Left renal pelvis (tissue), 4 donors: ENCODE measurements around the gene CD200R1L. TPM values are rescaled to one million over a fixed set of nuclear protein-coding genes. Genes with fewer than 3 reads are reported as not detected.
"Not testable (repeated sequence)": the region's sequence is repeated elsewhere in the genome, so short reads cannot be mapped to it uniquely, and the experiment has no call there.

Experiments
- DNase-seq, 4 donors: peaks; one replicate each; pipeline ENCODE4 v3.0.0-alpha.2; 2013; ENCODE audit warnings: low read depth in 4 of 4, low spot score in 3 of 4
- polyA plus RNA-seq, 4 donors: library from polyadenylated mRNA; unstranded; fragments of 120-200 nt; gene quantifications; one replicate each; pipeline ENCODE4 v1.2.1, GENCODE V29; 2013; ENCODE audit not compliant: insufficient read length in 4 of 4

Gene CD200R1L, protein sequence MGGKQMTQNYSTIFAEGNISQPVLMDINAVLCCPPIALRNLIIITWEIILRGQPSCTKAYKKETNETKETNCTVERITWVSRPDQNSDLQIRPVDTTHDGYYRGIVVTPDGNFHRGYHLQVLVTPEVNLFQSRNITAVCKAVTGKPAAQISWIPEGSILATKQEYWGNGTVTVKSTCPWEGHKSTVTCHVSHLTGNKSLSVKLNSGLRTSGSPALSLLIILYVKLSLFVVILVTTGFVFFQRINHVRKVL
- polyA plus RNA-seq = not detected

DNA sequence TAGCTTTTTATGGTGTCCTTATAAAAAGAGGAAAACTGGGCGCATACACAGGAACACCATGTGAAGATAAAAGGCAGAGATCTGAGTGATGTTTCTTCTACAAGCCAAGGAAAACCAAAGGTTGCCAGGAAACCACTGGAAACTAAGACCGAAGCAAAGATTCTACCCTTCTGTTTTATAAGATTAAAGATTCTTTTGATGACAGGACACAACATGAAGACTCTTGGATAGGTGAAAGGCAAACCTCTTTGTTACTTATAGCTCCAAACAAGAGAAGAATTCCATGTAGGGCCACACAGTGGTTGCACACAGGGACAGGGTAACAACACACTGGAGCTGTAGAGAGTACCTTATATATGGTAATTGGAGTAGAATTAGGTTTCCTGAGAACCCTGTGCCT lies at the start of gene CD200R1L:
TSS of gene CD200R1L (minus strand) at position 101 of the 400 bp plus-strand sequence. CDS start 17,497 bp downstream, outside the sequence.
- DNase-seq = no peak

DNA sequence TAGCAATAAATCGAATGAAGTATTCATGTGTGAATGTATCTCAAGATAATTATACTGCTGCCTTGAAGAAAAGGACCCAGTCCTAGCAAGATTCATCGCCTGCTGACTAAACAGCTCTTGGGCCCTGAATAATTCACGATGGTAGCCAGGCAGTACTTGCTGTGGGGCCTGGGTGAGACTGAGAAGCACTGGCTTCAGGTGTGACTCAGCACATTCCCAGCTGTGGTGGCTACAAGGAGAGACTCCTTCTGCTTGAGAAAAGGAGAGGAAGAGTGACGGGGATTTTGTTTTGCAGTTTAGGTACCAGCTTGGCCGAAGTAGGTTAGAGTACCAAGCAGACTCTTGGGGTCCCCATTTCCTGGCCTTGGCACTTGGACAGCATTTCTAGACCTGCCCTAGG lies 47.6 kb upstream of the CD200R1L start:
- DNase-seq = no peak

DNA sequence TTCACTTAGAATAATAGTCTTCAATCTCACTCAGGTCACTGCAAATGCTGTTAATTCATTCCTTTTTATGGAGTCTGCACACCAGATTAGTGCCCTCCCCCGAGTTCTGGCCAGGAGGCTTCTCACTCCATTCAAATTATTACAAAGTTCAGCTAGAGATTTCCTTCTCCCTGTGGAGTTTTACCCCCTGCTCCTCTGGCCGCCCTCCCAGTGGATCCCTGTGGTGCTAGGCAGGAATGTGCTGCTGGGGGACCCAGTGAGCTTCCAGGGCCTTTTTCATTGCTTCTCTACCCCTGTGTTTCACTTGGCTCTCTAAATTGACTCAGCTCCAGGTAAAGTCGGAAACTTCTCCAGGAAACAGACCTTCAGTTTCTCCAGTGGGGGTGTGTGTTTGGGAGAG lies 42.7 kb upstream of the CD200R1L start:
- no peak for DNase-seq

GRCh38 chr3:112888381-112889085 lies 41.9 kb upstream of the CD200R1L start:
- DNase-seq = no peak

GRCh38 chr3:112884678-112885290 lies 38.1 kb upstream of the CD200R1L start:
- no peak for DNase-seq

GRCh38 chr3:112881891-112882290 lies 35.2 kb upstream of the CD200R1L start:
- DNase-seq = no peak

DNA sequence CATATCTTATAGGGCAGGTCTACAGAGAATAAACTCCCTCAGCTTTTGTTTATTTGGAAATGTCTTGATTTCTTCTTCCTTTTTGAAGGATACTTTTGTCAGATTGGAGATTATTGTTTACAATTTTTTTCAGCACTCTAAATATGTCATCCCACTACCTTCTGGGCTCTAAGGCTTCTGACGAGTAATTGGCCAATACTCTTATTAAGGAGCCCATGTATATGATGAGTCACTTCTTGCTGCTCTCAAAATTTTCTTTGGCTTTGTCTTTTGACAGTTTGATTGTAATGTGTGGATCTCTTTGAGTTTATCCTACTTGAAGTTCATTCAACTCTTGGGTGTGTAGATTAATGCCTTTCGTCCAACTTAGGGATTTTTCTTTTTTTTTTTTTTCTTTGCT lies 28.9 kb upstream of the CD200R1L start:
- DNase-seq = no peak

GRCh38 chr3:112874725-112875124 lies 28.1 kb upstream of the CD200R1L start:
- DNase-seq = no peak

GRCh38 chr3:112873632-112874031 lies 27.0 kb upstream of the CD200R1L start:
- DNase-seq = no peak

DNA sequence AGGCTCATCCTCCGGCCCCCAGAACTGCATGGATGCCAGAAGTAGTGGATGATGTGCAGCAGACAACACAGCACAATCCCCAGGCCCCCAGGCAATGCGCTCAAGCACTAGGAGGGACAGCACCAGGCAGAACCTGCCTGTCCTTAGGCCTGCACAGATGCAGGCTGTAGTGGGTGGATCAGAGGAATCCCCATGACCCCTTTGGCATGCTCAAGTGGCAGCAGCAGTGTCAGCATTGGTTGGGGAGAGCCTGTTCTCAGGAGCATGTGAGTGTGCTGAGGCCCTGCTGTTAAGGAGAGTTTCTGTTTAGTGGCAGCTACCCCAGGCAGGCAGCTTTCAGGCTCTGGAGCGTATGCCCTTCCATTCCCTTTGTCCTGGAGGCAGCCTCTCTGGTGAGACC lies 25.1 kb upstream of the CD200R1L start:
- DNase-seq = no peak

GRCh38 chr3:112865757-112866156 lies 19.1 kb upstream of the CD200R1L start:
- no peak for DNase-seq

DNA sequence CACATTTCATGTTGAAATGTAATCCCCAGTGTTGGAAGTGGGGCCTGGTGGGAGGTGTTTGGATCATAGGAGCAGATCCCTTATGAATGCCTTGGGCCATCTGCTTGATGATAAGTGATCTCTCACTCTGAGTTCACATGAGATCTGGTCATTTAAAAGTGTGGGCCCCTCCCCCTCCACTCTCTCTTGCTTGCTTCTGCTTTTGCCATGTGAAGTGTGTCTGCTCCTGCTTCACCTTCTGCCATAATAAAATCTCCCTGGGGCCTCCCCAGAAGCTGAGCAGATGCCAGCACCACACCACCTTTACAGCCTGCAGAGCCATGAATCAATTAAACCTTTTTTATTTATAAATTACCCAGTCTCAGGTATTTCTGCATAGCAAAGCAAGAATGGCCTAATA lies 14.2 kb upstream of the CD200R1L start:
- DNase-seq = no peak

- DNase-seq = no peak
Measured at GRCh38 chr3:112858410-112859069, 11.9 kb upstream of the CD200R1L start.

GRCh38 chr3:112857526-112857925 lies 10.9 kb upstream of the CD200R1L start:
- no peak for DNase-seq

GRCh38 chr3:112856537-112856936 lies 9.9 kb upstream of the CD200R1L start:
- DNase-seq = no peak

GRCh38 chr3:112855883-112856282 lies 9.2 kb upstream of the CD200R1L start:
- no peak for DNase-seq

- DNase-seq = not testable (repeated sequence)
Measured at GRCh38 chr3:112855074-112855473, 8.4 kb upstream of the CD200R1L start.

DNA sequence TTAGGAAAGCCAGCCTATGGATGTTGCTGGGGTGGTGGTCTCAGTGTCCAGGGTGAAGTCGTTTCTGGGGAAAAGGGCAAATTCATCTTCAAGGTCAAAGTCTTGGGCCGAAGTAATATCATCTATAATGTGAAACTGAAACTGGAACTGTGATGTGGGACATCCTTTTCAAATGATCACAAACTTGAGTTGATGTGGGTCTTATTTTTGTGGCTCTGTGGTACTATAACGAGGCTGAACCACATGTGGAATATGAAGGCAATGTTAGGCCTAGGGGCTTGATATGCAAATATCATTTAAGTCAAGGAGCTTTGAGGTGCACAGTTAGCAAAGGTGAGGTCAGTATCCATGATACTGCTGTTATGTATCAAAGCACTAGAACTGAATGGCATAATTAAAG lies 1.5 kb upstream of the CD200R1L start:
- DNase-seq = no peak

- no peak for DNase-seq
Measured at GRCh38 chr3:112847692-112848091, 1.0 kb upstream of the CD200R1L start.

- no peak for DNase-seq
Measured at GRCh38 chr3:112845772-112846171, 892 bp downstream of the CD200R1L start.

GRCh38 chr3:112829046-112829445 lies 17.6 kb downstream of the CD200R1L start:
- DNase-seq = no peak
